GM12892 (cell line): ENCODE data around the gene NT5C2.

Experiments
- POLR2A ChIP-seq: IDR thresholded peaks from 2 replicates; pipeline ENCODE4 v1.6.1; 2011; ENCODE audit warnings: low read depth, low read length, control low read depth
- POLR2AphosphoS5 ChIP-seq: IDR thresholded peaks from 2 replicates; pipeline ENCODE4 v1.6.1; 2011; ENCODE audit warnings: low read depth, low read length, control low read depth
- TAF1 ChIP-seq: IDR thresholded peaks from 2 replicates; pipeline ENCODE4 v1.6.1; 2011; ENCODE audit warnings: low read depth, mild to moderate bottlenecking, control low read depth, low read length, borderline replicate concordance

GRCh38 chr10:103055105-103055504 is 138.0 kb downstream of the NT5C2 start:
- TF ChIP-seq POLR2A (no peak), POLR2AphosphoS5 (no peak), TAF1 (no peak)
